Left ventricle myocardium superior (tissue), 1 donor: ENCODE data around the gene KIAA0513. TPM values are rescaled to one million over a fixed set of nuclear protein-coding genes. Genes with fewer than 3 reads are reported as not detected.

Source experiments
- ATAC-seq: fragments of 200-7000 bp; cut with Tn5 transposase; one replicate; pipeline ENCODE4 v1.9.1; 2020; ENCODE audit warnings: mild to moderate bottlenecking, moderate library complexity
- DNase-seq: peaks from one replicate; pipeline ENCODE4 v3.0.0-alpha.2; 2020
- intact Hi-C: fragments of 100-400 bp; cut with micrococcal nuclease; formaldehyde crosslinking; loops from one replicate; pipeline ENCODE4 v1.11.0; 2022
- total RNA-seq: library from RNA; stranded (reverse); fragmentation: NEBNext Ultra II Directional; extraction: Animal tissue kit (Norgen Biotek cat#: 25700); gene quantifications from one replicate; pipeline ENCODE4 v1.2.1, GENCODE V29; 2021
- donor health status: DM: no; HTN: yes; CAD: no; lungs with severe emphysema.

KIAA0513 gene
- total RNA-seq, 1 donor from 2014 or later, result 9.5 TPM

- ATAC-seq (peak; percentile 23), DNase-seq (no peak)
- intact Hi-C loops, result no loop called here
Observed at GRCh38 chr16:85003725-85004586, 23.6 kb upstream of the KIAA0513 start.

GRCh38 chr16:85004587-85005205 is 22.9 kb upstream of the KIAA0513 start:
- DNase-seq (no peak), ATAC-seq (peak; percentile 51)
- intact Hi-C loops, result no loop called here

DNA sequence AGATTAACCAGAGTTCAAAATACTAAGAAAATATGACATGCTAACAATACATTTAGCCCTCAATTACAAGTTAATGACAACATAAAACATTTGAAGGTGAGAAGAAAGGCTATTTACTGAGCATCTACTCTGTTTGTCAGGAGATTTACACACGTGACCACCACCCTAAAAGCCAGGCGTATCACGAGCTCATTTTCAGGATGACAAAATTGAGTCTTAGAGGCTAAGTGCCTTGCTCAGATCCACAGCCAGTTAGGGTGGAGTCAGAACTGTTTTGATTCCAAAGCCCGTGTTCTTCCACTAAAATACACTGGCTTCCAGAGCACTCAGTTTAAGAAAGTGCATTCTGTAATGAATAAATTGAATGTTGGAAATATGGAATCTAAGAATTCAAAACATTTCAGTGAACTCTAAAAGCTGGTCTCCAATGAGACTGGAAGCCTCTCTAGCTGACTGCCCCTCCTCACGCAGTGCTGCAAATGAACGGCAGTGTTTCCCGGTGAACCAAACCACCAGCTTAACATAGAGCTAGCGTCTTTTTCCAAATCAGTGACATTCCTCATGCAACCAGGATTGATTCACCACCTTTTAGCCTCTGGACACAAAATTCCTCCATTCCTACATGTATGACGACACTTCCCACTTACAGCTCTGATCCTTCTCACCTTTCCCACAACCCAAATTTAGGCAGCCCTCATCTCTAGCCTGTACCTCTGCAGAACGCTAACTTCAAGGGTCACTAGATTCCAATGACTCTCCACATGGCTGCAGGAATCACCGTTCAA is 22.1 kb upstream of the KIAA0513 start:
- intact Hi-C loops, result no loop called here
- DNase-seq (no peak), ATAC-seq (peak; percentile 55)

- ATAC-seq, result no peak
- DNase-seq, result no peak
- intact Hi-C loops, result no loop called here
Observed at GRCh38 chr16:85006639-85007038, 21.0 kb upstream of the KIAA0513 start.

DNA sequence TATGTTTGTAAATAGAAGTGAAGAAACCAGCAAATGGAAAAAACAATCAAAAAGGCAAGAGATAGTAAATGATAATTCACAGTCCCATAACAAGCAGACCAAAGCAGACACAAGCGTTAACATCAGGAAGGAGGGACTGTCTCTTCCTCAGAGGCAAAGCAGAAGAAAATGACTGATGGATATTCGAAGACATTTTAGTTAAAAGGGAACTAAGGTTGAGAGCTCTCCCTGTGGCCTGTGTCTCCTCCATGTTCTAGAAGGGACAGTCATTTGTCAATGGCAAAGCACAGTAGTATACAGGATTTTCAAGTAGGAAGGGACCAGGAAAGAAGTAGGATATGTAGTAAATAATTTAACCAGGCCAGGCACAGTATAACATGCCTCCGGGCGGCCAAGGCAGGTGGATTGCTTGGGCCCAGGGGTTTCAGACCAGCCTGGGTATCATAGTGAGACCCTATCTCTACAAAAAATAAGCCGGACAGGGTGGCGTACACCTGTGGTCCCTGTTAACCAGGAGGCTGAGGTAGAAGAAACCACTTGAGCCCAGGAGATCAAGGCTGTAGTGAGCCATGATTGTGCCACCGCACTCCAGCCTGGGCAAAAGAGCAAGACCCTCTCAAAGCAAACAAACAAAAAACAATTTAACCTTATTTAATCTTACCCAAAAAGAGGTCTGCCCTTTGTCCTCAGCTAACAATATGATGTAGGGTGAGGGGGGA is 19.9 kb upstream of the KIAA0513 start:
- ATAC-seq (no peak), DNase-seq (no peak)
- intact Hi-C loops, result no loop called here

DNA sequence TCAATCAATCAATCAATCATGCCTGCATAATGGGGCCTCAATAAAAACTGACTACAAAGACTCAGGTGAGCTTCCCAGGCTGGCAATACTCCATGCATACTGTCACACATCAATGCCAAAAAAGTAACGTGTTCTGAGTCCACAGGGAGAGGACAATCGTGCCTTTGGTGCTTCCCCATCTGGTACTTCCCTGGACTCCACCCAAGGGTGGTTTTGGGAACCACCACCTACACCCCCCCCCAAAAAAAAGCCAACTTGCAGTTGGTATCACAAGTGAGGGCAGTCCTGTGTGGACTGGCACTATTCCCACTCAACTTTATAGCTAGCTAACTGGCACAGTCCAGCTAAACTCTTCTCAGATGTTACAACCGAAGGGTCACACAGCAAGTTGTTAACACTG is 19.3 kb upstream of the KIAA0513 start:
- ATAC-seq, result no peak
- intact Hi-C loops, result no loop called here
- no peak for DNase-seq

- DNase-seq, result no peak
- intact Hi-C loops, result no loop called here
- no peak for ATAC-seq
Observed at GRCh38 chr16:85010446-85010930, 17.1 kb upstream of the KIAA0513 start.

DNA sequence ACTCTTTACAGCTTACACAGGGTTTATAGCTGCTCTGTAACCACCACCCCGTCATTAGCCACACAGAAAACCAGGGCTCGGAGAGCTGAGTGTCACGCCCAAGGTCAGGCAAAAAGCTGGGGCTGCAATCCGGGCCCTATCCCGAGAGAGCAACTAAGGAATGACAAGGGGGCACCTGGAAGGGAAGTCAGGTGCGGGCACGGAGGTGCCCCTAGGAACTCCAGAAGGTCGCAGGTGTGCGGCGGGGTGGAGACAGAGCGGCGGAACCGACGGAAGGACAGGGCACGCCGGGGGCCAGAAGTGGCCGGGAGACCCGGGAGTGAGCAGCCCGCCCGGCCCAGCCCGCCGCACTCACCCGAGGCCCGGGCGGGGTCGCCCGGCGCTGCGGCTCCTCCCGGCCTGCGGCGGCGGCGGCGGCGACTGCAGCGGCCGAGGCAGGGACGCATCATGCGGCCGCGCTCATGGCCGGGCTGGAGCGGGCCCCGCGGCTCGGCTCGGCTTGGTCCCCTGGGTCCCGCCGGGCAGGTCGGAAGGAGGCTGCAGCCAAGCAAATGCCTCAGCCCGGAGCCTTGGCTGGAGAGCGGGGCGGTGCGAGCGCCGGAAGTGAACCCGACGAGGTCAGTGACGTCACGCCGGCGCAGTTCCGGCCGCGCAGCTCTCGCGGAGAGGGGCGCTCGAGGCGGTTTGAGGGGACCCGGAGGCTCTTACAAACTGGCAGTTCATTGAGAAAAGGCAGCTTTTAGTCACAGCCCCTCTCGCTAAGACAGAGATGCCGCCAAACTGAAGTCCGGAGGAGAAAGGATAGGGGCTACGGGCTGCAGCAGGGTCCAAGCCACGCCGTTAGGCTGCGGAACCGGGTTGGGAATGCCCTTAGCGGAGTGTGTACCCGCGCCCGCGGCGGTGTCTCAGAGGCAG is 16.4 kb upstream of the KIAA0513 start, which contains the start of gene ZDHHC7:
ZDHHC7 (minus strand) TSS at position 605 of the 915 bp plus-strand sequence. CDS start 20,917 bp downstream, outside the sequence.
- peak; percentile 95 for DNase-seq
- peak; percentile 96 for ATAC-seq
- intact Hi-C loops, result no loop called here

DNA sequence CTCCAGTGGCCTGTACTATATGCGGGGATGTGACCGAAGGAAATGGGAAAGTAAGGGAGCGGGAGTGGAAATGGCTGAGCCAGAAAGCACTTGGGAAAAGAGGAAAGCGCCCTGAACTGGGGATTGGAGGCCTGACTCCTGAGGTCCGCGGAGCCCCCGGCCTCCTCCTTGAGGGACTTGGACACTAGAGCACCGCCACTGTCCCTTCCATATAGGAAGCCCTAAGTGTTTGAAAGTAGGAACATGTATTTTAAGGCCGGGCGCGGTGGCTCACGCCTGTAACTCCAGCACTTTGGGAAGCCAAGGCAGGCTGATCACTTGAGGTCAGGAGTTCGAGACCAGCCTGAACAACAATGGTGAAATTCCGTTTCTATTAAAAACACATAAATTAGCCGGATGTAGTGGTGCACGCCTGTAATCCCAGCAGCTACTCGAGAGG is 15.7 kb upstream of the KIAA0513 start:
- intact Hi-C loops, result no loop called here
- ATAC-seq (peak; percentile 35), DNase-seq (no peak)

GRCh38 chr16:85014311-85014710 is 13.3 kb upstream of the KIAA0513 start:
- intact Hi-C loops, result no loop called here
- DNase-seq, result no peak
- no peak for ATAC-seq

GRCh38 chr16:85015481-85016187 is 12.0 kb upstream of the KIAA0513 start:
- DNase-seq (no peak), ATAC-seq (no peak)
- intact Hi-C loops, result no loop called here

- ATAC-seq, result no peak
- intact Hi-C loops, result no loop called here
- DNase-seq, result no peak
Observed at GRCh38 chr16:85017151-85017550, 10.4 kb upstream of the KIAA0513 start.

- no peak for DNase-seq
- no peak for ATAC-seq
- intact Hi-C loops, result no loop called here
Observed at GRCh38 chr16:85017633-85018032, 10.0 kb upstream of the KIAA0513 start.

DNA sequence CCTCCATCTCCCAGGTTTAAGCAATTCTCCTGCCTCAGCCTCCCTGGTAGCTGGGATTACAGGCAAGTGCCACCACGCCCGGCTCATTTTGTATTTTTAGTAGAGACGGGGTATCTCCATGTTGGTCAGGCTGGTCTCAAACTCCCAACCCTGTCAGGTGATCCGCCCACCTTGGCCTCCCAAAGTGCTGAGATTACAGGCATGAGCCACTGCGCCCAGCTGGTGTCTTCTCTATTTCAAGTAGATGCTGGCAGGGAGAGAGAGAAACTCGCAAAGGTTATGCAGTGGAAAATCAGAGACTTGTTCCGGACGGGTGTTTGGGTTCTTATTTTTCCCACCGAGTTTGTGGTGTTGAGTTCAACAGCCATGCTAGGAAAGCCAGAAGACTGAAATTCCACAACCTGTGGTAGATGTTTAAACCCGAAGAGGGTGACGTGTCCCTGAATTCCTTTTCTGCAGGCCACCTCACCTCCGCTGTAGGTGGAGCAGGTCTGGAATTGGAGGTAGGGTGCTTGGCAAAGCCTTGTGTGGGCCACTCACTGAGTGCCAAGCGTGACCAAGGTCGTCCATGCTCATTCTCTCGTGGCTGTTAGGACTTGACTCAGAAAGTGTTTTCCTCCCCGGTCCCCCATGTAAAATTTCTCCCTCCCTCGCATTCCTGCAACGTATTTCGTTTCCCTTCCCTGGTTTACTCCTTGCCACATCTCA is 8.9 kb upstream of the KIAA0513 start:
- ATAC-seq (no peak), DNase-seq (no peak)
- intact Hi-C loops, result no loop called here

DNA sequence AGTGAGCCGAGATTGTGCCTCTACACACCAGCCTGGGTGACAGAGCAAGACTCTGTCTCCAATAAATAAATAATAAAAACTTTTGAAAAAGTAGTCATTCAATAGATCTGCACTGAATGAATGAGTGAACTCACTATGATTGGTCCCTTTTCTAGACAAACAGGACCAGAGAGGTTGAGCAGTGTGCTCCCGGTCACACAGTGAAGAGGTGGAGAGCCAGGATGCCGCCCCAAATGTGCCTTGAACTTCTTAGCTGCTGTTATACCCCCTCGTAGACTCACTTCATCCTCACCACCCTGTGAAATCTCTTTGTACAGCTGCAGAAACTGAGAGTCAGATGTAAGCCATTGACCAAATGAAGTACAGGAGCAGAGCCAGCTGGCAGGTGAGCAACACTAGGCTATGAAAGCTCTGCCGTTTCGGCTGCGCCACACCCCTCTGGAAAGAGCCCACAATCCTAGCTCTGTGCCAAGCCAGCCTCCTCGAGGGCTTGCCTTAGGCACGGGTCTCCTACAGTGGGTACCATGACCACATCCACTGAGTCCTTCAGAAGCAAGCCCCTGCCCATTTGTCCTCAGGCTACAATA is 7.8 kb upstream of the KIAA0513 start:
- peak; percentile 83 for ATAC-seq
- peak; percentile 66 for DNase-seq
- intact Hi-C loops, result no loop called here
